ENCODE data around the gene VSTM1.

- TF ChIP-seq CTCF (IDR thresholded peaks at IDR 0.05), result no peak
- TF ChIP-seq POLR2A (IDR thresholded peaks at IDR 0.05), result no peak
Observed at GRCh38 chr19:54035215-54036178, 28.2 kb downstream of the VSTM1 start.

Data from uterus (tissue), 2 donors.